Loucy (cell line): ENCODE data around the gene GALNT12.

Experiments
- CTCF ChIP-seq: fragments of 200-600 bp; sonication (generic); conservative IDR thresholded peaks from 2 replicates; pipeline ENCODE4 v1.5.1; 2014; ENCODE audit warnings: mild to moderate bottlenecking, antibody characterized with exemption, low read length
- EZH2phosphoT487 ChIP-seq: fragments of 200-600 bp; IDR thresholded peaks from 2 replicates; pipeline ENCODE4 v1.6.1; 2018; ENCODE audit warnings: antibody characterized with exemption, mild to moderate bottlenecking, moderate library complexity, borderline replicate concordance

GRCh38 chr9:98877311-98877710, 69.8 kb downstream of the GALNT12 start:
- TF ChIP-seq CTCF (no peak), EZH2phosphoT487 (no peak)
